Epithelial cell of prostate (primary cell): ENCODE results near the gene HIVEP2.
A peak's percentile ranks its signal among the peaks of the same experiment; 100 is the strongest.

Source experiments
- DNase-seq: peaks from one replicate; pipeline ENCODE4 v3.0.0-alpha.2; 2011; ENCODE audit warnings: low read depth, low spot score
- H3K27ac ChIP-seq: fragments of 450-650 bp; 2 replicates; pipeline ENCODE4 v1.5.1; 2017; ENCODE audit warnings: mild to moderate bottlenecking

The HIVEP2 gene

DNA sequence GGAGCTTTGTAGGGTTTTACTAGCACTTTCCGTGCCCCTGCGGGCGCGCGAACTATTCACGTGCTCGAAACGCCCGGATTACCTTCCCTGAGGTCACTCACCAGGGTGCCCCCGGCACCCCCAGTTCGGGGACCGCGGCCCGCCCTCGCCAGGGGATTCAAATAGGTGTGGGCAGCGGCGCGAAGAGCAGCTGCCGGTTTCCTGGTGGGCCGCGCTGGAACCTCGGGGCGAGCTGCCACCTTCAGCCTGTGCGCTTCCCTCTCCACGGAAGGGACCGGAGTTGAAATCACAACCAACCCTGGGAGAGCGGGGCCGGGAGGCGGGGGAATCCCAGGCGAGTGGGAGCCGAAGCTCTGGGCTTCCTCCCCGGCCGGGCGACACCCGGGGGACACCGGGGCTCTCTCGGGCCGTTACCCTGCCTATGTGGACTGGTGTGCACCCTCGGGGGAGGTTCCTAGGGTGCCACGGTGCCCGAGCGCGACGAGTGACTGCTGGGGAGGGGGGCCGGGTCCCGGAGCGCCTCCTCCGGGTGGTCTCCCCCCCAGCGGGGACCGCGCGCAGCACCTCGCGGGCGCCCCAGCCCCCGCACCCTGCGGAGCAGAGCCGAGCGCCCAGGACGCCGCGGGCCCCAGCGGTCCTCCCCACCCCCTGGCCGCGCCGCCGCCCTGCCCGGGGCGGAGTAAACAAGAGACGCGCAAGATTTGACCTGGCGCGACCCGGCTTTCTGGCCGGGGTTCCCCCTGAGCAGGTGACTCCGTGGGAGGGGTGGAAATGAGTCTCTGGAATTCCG lies 2.1 kb upstream of the HIVEP2 start:
- peak overlapping the region; percentile 97 for H3K27ac ChIP-seq
- peak; percentile 50 for DNase-seq

- DNase-seq = peak; percentile 97
- H3K27ac ChIP-seq = peak overlapping the region; percentile 97
Measured at GRCh38 chr6:142946181-142946923, 1.4 kb upstream of the HIVEP2 start.

GRCh38 chr6:142945446-142946180 lies 637 bp upstream of the HIVEP2 start:
- peak overlapping the region; percentile 97 for H3K27ac ChIP-seq
- DNase-seq = no peak

DNA sequence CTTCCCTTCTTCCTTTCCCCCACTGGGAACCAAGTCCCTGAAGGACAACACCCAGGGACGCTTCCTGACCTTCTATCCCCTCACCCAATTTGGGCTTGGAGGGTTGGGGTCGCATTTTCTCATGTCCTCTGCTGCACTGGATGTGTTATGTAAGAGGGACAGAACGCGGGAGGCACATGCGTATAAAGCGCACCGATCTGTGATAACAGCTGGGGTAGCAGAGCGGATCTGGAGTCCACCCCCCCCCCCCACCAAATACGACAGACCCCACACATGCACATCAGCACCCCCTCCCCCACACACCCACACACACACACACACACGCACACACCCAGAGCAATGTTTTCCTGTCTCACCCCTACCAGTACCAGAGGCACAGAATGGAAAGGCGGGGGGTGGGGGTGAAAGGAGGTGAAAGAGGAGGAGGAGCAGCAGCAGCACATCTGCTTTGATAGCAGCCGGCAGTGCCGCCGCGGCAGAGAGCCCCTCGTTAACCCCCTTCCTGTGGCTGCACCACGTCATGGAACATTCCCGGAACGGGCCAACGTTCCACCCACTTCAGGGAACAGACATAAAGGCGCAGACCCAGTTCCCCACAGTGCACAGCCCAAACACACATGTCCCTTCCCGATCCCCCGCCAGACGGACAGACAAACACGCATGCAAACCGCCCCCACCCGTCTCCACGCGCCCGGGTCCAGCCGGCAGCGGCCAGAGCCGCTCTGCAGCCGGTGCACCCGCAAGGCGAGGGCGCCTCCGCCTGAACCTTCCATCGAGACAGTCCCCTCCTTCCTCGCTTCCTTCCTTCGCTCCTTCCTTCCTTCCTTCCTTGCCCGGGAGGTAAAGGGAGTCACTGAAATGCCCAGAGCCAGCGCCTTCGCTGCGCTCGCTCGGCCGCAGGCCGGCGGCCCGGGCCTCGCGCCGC lies 590 bp downstream of the HIVEP2 start:
- DNase-seq = no peak
- peak overlapping the region; percentile 97 for H3K27ac ChIP-seq

- peak overlapping the region; percentile 97 for H3K27ac ChIP-seq
- no peak for DNase-seq
Measured at GRCh38 chr6:142943711-142944123, 1.3 kb downstream of the HIVEP2 start.

- DNase-seq = no peak
- no peak overlapping the region for H3K27ac ChIP-seq
Measured at GRCh38 chr6:142942805-142943227, 2.2 kb downstream of the HIVEP2 start.

DNA sequence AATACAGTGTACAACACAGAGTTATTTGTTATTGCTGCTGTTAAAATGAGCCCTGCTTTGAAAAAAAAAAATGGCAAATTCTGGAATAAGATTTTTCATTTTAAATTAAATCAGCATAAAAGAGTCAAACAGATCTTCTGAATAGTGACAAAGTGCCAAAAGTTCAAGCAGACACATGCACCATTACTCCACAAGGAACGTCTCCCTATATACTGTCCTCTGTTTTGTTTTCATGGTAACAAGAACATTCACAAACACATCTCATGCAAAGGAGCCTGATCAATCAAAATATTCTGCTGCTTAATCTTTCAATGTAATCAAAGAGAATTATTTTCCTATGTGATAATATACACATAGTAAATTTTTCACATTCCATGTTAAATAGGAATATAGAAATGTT lies 2.7 kb downstream of the HIVEP2 start:
- H3K27ac ChIP-seq = no peak overlapping the region
- DNase-seq = no peak

DNA sequence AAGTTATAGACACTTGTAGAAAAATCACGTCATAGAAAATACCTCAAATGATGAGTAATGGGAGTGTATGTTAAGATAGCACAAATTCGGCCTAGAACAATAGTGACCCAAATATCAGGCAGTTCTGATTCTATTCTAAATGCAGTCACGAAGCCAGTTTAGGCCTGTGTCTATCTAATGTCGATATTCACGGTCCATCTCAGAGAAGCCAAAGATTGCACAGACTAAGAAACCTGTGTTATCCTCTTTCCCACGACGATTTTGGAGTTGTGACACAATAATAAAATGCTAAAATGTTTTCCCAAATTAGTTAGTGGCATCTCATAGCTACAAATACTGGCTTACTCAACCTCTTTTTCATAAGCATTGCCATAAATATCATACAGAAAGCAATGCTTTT lies 4.0 kb downstream of the HIVEP2 start:
- H3K27ac ChIP-seq = no peak overlapping the region
- no peak for DNase-seq

- DNase-seq = no peak
- H3K27ac ChIP-seq = no peak overlapping the region
Measured at GRCh38 chr6:142940487-142940886, 4.5 kb downstream of the HIVEP2 start.

- no peak overlapping the region for H3K27ac ChIP-seq
- DNase-seq = no peak
Measured at GRCh38 chr6:142938510-142938909, 6.5 kb downstream of the HIVEP2 start.

GRCh38 chr6:142937986-142938385 lies 7.0 kb downstream of the HIVEP2 start:
- no peak for DNase-seq
- no peak overlapping the region for H3K27ac ChIP-seq

GRCh38 chr6:142935553-142936517 lies 9.1 kb downstream of the HIVEP2 start:
- H3K27ac ChIP-seq = no peak overlapping the region
- no peak for DNase-seq

GRCh38 chr6:142934599-142934998 lies 10.4 kb downstream of the HIVEP2 start:
- no peak overlapping the region for H3K27ac ChIP-seq
- no peak for DNase-seq

DNA sequence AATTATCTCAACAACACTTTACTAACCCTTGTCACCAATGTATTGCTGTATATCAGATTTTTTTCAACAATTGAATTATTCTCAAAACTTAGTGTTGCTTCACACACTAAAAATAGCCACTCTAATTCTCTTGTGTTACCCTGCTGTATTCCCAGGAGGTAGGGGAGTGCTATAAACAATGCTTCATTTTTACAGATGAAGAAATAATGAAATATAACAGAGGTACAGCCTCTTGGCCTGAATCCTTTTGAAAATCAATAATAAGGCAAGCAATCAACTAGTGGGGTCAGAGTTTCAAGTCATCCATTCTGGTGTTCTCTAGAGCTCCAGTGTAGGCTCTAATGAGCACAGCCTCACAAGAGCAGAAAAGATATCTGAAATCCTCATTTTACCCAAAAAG lies 10.9 kb downstream of the HIVEP2 start:
- no peak for DNase-seq
- H3K27ac ChIP-seq = no peak overlapping the region

GRCh38 chr6:142933701-142934100 lies 11.3 kb downstream of the HIVEP2 start:
- H3K27ac ChIP-seq = no peak overlapping the region

GRCh38 chr6:142932889-142933288 lies 12.1 kb downstream of the HIVEP2 start:
- no peak for DNase-seq
- H3K27ac ChIP-seq = no peak overlapping the region

More at GRCh38 chr6:142933701-142934100, 11.3 kb downstream of the HIVEP2 start:
- DNase-seq = no peak

DNA sequence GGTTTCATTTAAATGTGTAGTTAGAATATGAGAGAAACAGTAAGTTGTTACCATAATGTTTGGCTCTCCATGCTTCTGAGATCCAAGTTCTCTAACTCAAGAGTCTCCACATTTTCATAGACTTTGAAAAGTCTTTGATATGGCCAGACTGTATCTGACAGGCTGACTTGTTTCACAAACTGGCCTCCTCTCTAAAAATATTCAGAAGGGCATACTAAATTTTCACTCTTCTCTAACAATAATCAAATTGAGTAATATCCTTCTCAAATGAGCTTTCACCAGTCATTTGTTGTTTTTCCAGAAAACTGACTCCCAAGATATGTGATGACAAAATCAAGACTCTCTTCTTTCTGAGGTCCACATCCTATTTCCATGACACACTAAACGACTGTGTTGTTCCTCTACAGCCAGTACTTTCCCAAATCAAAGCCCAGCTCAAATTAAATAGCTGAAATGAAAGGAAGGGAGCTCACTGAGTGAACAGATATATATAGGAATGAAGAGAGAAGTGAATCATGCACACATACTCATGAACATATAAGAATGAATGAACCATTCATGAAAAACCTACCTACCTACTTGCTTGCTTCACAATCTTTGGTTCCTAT lies 15.1 kb downstream of the HIVEP2 start:
- no peak overlapping the region for H3K27ac ChIP-seq
- DNase-seq = no peak

DNA sequence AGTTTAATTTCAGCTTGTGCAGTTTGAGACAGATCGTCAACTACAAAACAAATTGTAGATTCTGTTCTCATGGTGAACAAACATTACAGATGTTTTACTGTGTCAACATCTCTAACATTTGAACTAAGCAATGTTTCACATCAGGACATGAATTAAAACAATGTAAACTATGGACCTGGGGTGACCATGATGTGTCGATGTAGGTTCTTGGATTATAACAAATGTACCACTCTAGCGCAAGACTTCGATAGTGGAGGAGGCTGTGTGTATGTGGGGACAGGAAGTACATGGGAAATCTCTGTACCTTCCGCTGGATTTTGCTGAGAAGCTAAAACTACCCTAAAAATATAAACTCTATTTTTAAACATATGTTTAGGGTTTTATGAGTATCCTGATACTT lies 17.1 kb downstream of the HIVEP2 start:
- no peak overlapping the region for H3K27ac ChIP-seq
- no peak for DNase-seq
